A549 (cell line): ENCODE measurements around the gene NLRC5. TPM values are rescaled to one million over a fixed set of nuclear protein-coding genes. Genes with fewer than 3 reads are reported as not detected.
"Not testable (repeated sequence)": the region's sequence is repeated elsewhere in the genome, so short reads cannot be mapped to it uniquely, and the experiment has no call there.

Experiments used
- ATAC-seq, 2 experiments: fragments of 200-7000 bp in 1 of 2; fragments of >200 bp in 1 of 2; cut with Nextera tagmentation in 1 of 2; cut with Tn5 transposase in 1 of 2; 3 replicates each; pipeline versions ENCODE4 v1.8.0 to v1.9.1; 2018 to 2020; ENCODE audit warnings: mild to moderate bottlenecking in 1 of 2, moderate library complexity in 1 of 2
- CTCF ChIA-PET: fragments of 300-600 bp; sonication (Branson Sonifier 250); formaldehyde crosslinking; extraction: SDS; loops from one replicate; lab custom pipeline; 2021; ENCODE audit warnings: antibody characterized with exemption, inconsistent platforms; lab: Yijun Ruan, JAX
- POLR2A ChIA-PET: fragments of 350-600 bp; formaldehyde crosslinking; extraction: SDS; loops from one replicate; lab custom pipeline; 2021; ENCODE audit warnings: antibody characterized with exemption, inconsistent platforms; lab: Yijun Ruan, JAX
- DNase-seq, 2 experiments: peaks; one replicate each; pipeline versions ENCODE4 v3.0.0 to v3.0.0-alpha.2; 2011 to 2016; ENCODE audit warnings: low read depth in 1 of 2, low spot score in 1 of 2
- FAIRE-seq: peaks from 2 replicates; lab custom pipeline; 2011; peaks lifted over from hg19 to GRCh38; lab: Jason Lieb, UNC
- H3K27ac ChIP-seq, 2 experiments: fragments of >200 bp; sonication (Bioruptor Twin); formaldehyde crosslinking; 3 replicates each; pipeline ENCODE4 v1.5.1; 2016 to 2017
- H3K4me1 ChIP-seq: fragments of >200 bp; sonication (Bioruptor Twin); formaldehyde crosslinking; 3 replicates; pipeline ENCODE4 v1.6.1; 2016
- H3K4me2 ChIP-seq: fragments of >200 bp; sonication (Bioruptor Twin); formaldehyde crosslinking; 3 replicates; pipeline ENCODE4 v1.6.1; 2016
- H3K4me3 ChIP-seq: fragments of >200 bp; sonication (Bioruptor Twin); formaldehyde crosslinking; 3 replicates; pipeline ENCODE4 v1.5.1; 2016
- H3K9me3 ChIP-seq: fragments of >200 bp; sonication (Bioruptor Twin); formaldehyde crosslinking; 3 replicates; pipeline ENCODE4 v1.6.1; 2016
- EHMT2 ChIP-seq: fragments of 200-600 bp; sonication (generic); IDR thresholded peaks from 2 replicates; pipeline ENCODE4 v1.6.1; 2016; ENCODE audit warnings: antibody characterized with exemption, low read depth, mild to moderate bottlenecking, moderate library complexity
- FOSB ChIP-seq: fragments of 250-450 bp; sonication (Bioruptor Pico); IDR thresholded peaks from 2 replicates; pipeline ENCODE4 v1.5.0; 2020; ENCODE audit warnings: mild to moderate bottlenecking, moderate library complexity
- GATA3 ChIP-seq: IDR thresholded peaks from 2 replicates; pipeline ENCODE4 v1.6.1; 2012; ENCODE audit warnings: borderline replicate concordance
- KDM1A ChIP-seq: fragments of 200-600 bp; sonication (generic); IDR thresholded peaks from 2 replicates; pipeline ENCODE4 v1.6.1; 2016; ENCODE audit warnings: low read depth, mild to moderate bottlenecking
- MAFK ChIP-seq: fragments of 450-650 bp; IDR thresholded peaks from 2 replicates; pipeline ENCODE4 v1.6.1; 2014; ENCODE audit not compliant: partially characterized antibody
- NFE2L2 ChIP-seq: fragments of 150-350 bp; conservative IDR thresholded peaks from 2 replicates; pipeline ENCODE4 v1.6.1; 2014; ENCODE audit warnings: low read length
- NPAS2 ChIP-seq: fragments of 250-450 bp; sonication (Bioruptor Pico); IDR thresholded peaks from 2 replicates; pipeline ENCODE4 v1.8.0; 2022; ENCODE audit warnings: mild to moderate bottlenecking, moderate library complexity, borderline replicate concordance
- NR3C1 ChIP-seq: fragments of >200 bp; sonication (Bioruptor Twin); formaldehyde crosslinking; IDR thresholded peaks from 3 replicates; pipeline ENCODE4 v1.6.1; 2017
- PHF8 ChIP-seq: fragments of 200-600 bp; sonication (generic); IDR thresholded peaks from 2 replicates; pipeline ENCODE4 v1.6.1; 2016; ENCODE audit warnings: low read depth, mild to moderate bottlenecking, antibody characterized with exemption, moderate library complexity, borderline replicate concordance
- POLR2A ChIP-seq: IDR thresholded peaks from 2 replicates; pipeline ENCODE4 v1.6.1; 2012; ENCODE audit warnings: mild to moderate bottlenecking, low read length
- POLR2AphosphoS2 ChIP-seq: conservative IDR thresholded peaks from 2 replicates; pipeline ENCODE4 v1.6.1; 2012; ENCODE audit warnings: low read length, improper control_type of control experiment, inconsistent platforms
- RAD21 ChIP-seq, 2 experiments: fragments of >200 bp in 1 of 2; sonication (Bioruptor Twin) in 1 of 2; formaldehyde crosslinking in 1 of 2; IDR thresholded peaks in 1 of 2; conservative IDR thresholded peaks in 1 of 2; 2 replicates in 1 of 2; 3 replicates in 1 of 2; pipeline ENCODE4 v1.6.1; 2012 to 2018; ENCODE audit warnings: inconsistent platforms in 1 of 2
- REST ChIP-seq: fragments of 200-600 bp; sonication (generic); IDR thresholded peaks from 2 replicates; pipeline ENCODE4 v1.6.1; 2016; ENCODE audit warnings: antibody characterized with exemption, mild to moderate bottlenecking, moderate library complexity
- RFX5 ChIP-seq: fragments of 450-650 bp; IDR thresholded peaks from 2 replicates; pipeline ENCODE4 v1.7.1; 2014; ENCODE audit warnings: antibody characterized with exemption, mild to moderate bottlenecking, moderate library complexity
- SREBF2 ChIP-seq: fragments of 450-650 bp; IDR thresholded peaks from 2 replicates; pipeline ENCODE4 v1.6.1; 2014; ENCODE audit warnings: mild to moderate bottlenecking, moderate library complexity
- ZC3H11A ChIP-seq: fragments of 450-650 bp; IDR thresholded peaks from 2 replicates; pipeline ENCODE4 v1.6.1; 2014; ENCODE audit warnings: antibody characterized with exemption, mild to moderate bottlenecking
- ZNF302 ChIP-seq: fragments of 250-450 bp; sonication (Bioruptor Pico); IDR thresholded peaks from 2 replicates; pipeline ENCODE4 v1.9.0; 2021; ENCODE audit warnings: inconsistent platforms, mild to moderate bottlenecking, moderate library complexity
- WGBS: methylation state at CpG from one replicate; pipeline ENCODE4 v1.1.6; 2017; ENCODE audit errors: missing lambda C conversion rate; 5-methylcytosine and 5-hydroxymethylcytosine counted together
- polyA plus RNA-seq, 4 experiments: library from polyadenylated mRNA; depleted of rRNA in 3 of 4; stranded (reverse); fragments of >200 nt; fragmentation: RNase III in 1 of 4; extraction: RNeasy Plus Mini Kit Qiagen cat#74134 plus additional on column Dnase treatment in 1 of 4; gene quantifications; 2 replicates in 3 of 4; 3 replicates in 1 of 4; pipeline ENCODE4 v1.2.3, GENCODE V29; 2011 to 2017
- TF ChIP-seq, protein P1 (sequence below): IDR thresholded peaks from 2 replicates; pipeline ENCODE4 v1.6.1; 2012
- TF ChIP-seq, protein P2 (sequence below): IDR thresholded peaks from 2 replicates; pipeline ENCODE4 v1.6.1; 2012

Gene NLRC5
- polyA plus RNA-seq, 2 of the 4 experiments (the other 2 are of a cell fraction), result 2.5 to 3.6 TPM

DNA sequence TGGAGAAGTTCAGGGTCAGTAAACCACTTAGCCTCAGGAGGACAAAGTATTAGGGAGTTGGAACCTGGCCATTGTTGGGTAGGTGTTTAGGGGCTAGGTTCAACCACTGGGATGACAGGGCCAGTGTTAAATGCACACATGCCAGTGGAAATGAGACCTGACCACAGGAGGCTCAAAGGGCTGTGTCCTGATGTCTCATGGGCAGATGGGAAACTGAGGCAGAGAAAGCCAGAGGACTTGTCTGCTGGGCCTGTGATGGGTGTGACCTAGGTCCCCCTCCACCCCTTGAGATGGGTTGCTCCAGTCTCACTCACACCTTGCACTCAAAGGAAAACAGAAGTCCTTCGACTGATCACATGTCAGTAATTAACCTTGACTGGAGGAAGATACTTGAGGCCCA, 119.1 kb downstream of the NLRC5 start:
- Histone ChIP-seq H3K4me3 (no peak overlapping the region), H3K27ac (no peak overlapping the region), H3K4me2 (no peak overlapping the region), H3K9me3 (no peaks in the 10 kb centered on the region), H3K4me1 (peaks cover 28% of the 10 kb centered on the region)
- no peak for DNase-seq
- ChIA-PET POLR2A (no interaction called here), CTCF (interaction anchor here (1.9 to 2.3 kb wide), 2 partner anchors 15 to 24 kb away, joined by 7 read pairs; no protein-coding TSS in a partner anchor)
- TF ChIP-seq GATA3, result no peak
- no peak for TF ChIP-seq RAD21 (conservative IDR thresholded peaks at IDR 0.05 in 1 of 2, IDR thresholded peaks at IDR 0.05 in 1 of 2)
- no peak for TF ChIP-seq ZC3H11A
- no peak for TF ChIP-seq REST
- no peak for TF ChIP-seq POLR2AphosphoS2
- no peak for TF ChIP-seq PHF8
- TF ChIP-seq ZNF302 (CRISPR knock-in tag), result no peak
- no peak for TF ChIP-seq FOSB (CRISPR knock-in tag)
- TF ChIP-seq NR3C1, result no peak
- TF ChIP-seq POLR2A, result no peak
- no peak for TF ChIP-seq NPAS2 (CRISPR knock-in tag)
- no peak for TF ChIP-seq RFX5
- TF ChIP-seq KDM1A, result no peak
- no peak for TF ChIP-seq MAFK
- no peak for TF ChIP-seq NFE2L2
- TF ChIP-seq EHMT2, result no peak
- TF ChIP-seq, protein P1, sequence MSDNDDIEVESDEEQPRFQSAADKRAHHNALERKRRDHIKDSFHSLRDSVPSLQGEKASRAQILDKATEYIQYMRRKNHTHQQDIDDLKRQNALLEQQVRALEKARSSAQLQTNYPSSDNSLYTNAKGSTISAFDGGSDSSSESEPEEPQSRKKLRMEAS, result no peak
- no peak for FAIRE-seq
- ATAC-seq, result no peak
- 61% methylated on average over 1 of the region's 1 CpG for WGBS

GRCh38 chr16:57109259-57110105, 120.1 kb downstream of the NLRC5 start:
- ATAC-seq, POLR2A ChIA-PET, H3K9me3 ChIP-seq, DNase-seq, H3K4me3 ChIP-seq, H3K27ac ChIP-seq, FAIRE-seq, H3K4me2 ChIP-seq: not testable (repeated sequence)
- peaks cover 26% of the 10 kb centered on the region for H3K4me1 ChIP-seq
- CTCF ChIA-PET, result interaction anchor here (1.3 to 2.3 kb wide), 3 partner anchors 12 to 25 kb away, joined by 3 to 7 read pairs (median 7); no protein-coding TSS in a partner anchor
- 84% methylated on average over 10 of the region's 10 CpGs for WGBS

DNA sequence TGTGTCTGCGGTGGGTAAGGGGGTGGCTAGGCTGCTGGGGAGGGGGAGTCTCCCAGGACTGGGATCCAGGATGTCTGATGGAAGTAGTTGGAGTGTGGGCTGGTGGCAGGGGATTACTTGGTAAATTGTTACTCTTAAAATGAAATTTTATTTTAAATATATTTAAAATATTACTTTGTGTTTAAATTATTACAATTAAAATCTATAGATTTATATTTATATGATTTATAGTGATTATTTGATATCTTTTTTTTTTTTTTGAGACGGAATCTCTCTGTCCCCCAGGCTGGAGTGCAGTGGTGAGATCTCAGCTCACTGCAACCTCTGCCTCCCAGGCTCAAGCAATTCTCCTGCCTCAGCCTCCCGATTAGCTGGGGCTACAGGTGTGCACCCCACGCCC, 121.6 kb downstream of the NLRC5 start:
- H3K27ac ChIP-seq, result no peak overlapping the region
- H3K4me2 ChIP-seq, result no peak overlapping the region
- DNase-seq (no peak), FAIRE-seq (no peak), ATAC-seq (no peak)
- no peak overlapping the region for H3K4me3 ChIP-seq
- ChIA-PET CTCF (interaction anchor here (1.4 to 1.6 kb wide), 2 partner anchors 11 to 17 kb away, joined by 3 to 4 read pairs; no protein-coding TSS in a partner anchor), POLR2A (no interaction called here)
- TF ChIP-seq NR3C1 (no peak), SREBF2 (no peak)
- TF ChIP-seq, protein P2, sequence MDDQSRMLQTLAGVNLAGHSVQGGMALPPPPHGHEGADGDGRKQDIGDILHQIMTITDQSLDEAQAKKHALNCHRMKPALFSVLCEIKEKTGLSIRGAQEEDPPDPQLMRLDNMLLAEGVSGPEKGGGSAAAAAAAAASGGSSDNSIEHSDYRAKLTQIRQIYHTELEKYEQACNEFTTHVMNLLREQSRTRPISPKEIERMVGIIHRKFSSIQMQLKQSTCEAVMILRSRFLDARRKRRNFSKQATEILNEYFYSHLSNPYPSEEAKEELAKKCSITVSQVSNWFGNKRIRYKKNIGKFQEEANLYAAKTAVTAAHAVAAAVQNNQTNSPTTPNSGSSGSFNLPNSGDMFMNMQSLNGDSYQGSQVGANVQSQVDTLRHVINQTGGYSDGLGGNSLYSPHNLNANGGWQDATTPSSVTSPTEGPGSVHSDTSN, result no peak
- no peaks in the 10 kb centered on the region for H3K9me3 ChIP-seq
- WGBS, result 89% methylated on average over 4 of the region's 4 CpGs
- peaks cover 11% of the 10 kb centered on the region for H3K4me1 ChIP-seq
